D721Med (cell line): ENCODE results near the gene AP3B1.

ENCODE experiments used
- DNase-seq: peaks from one replicate; pipeline ENCODE4 v3.0.0; 2011; ENCODE audit warnings: low spot score; ENCODE audit not compliant: insufficient read length
- FAIRE-seq: peaks from 2 replicates; lab custom pipeline; 2011; peaks lifted over from hg19 to GRCh38; lab: Jason Lieb, UNC
- CTCF ChIP-seq: IDR thresholded peaks from 2 replicates; pipeline ENCODE4 v1.5.1; 2012; ENCODE audit warnings: mild to moderate bottlenecking, control low read depth; ENCODE audit not compliant: insufficient read depth; ENCODE audit errors: missing control alignments

Gene AP3B1

GRCh38 chr5:78234804-78235203 is 59.7 kb downstream of the AP3B1 start:
- DNase-seq (no peak), FAIRE-seq (no peak)
- TF ChIP-seq CTCF = no peak

GRCh38 chr5:78232163-78232562 is 62.3 kb downstream of the AP3B1 start:
- no peak for FAIRE-seq
- no peak for DNase-seq
- no peak for TF ChIP-seq CTCF

DNA sequence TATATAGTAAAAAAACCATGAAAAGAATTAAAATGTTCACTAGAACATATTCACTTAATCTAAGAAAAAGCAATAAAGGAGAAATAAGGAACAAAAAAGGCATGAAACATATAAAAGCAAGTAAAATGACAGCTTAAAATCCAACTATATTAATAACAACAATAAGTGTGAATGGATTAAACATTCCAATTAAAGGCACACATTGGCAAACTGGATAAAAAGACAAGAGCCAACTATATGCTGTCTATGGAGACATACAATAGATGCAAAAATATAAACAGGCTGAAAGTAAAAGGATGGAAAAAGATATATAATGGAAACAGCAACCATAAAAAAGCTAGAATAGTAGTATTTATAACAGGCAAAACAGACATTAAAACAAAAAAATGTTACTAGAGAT is 70.1 kb downstream of the AP3B1 start:
- TF ChIP-seq CTCF = no peak
- DNase-seq (no peak), FAIRE-seq (no peak)

DNA sequence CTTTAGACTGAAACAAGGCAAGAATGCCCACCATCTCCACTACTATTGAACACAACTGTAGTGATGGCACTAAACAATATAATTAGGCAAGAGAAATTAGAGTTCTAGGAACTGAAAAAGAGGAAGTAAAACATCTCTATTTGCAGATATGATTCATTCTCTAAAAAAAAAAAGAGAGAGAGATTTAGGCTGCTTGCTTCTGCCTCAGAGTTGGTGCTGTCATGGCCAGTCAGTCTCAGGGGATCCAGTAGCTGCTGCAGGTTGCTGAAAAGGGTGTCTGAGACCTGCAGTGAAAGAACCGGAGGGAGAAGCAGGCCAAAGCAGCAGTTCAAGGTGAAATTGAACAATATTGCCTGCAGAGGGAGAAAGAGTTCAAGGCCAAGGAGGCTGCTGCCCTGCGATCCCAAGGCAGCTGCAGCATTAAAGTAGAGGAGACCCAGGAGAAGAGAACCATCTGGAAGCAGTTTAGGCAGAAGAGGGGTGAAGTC is 72.5 kb downstream of the AP3B1 start:
- no peak for FAIRE-seq
- no peak for TF ChIP-seq CTCF
- no peak for DNase-seq

DNA sequence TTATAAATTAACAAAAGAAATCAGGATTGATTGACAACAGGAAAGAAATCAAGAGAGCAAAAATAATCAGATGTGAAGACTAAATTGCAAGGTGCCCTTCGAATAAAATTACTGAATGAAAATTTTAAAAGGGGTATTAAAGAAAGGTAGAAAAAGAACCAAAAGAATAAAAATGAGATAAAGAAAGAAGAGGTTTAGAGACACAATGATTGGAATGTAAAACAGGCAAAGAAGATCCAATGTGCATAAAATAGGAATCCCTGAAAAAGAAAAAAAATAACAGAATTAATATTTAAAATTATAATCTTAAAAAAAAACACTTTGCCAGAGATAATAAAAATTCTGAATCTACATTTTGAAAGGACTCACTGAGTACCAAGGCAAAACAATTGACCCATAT is 73.0 kb downstream of the AP3B1 start:
- no peak for FAIRE-seq
- no peak for TF ChIP-seq CTCF
- no peak for DNase-seq

- TF ChIP-seq CTCF = no peak
- DNase-seq = no peak
- FAIRE-seq = no peak
These were observed 78.5 kb downstream of the AP3B1 start for GRCh38 chr5:78215972-78216371.

DNA sequence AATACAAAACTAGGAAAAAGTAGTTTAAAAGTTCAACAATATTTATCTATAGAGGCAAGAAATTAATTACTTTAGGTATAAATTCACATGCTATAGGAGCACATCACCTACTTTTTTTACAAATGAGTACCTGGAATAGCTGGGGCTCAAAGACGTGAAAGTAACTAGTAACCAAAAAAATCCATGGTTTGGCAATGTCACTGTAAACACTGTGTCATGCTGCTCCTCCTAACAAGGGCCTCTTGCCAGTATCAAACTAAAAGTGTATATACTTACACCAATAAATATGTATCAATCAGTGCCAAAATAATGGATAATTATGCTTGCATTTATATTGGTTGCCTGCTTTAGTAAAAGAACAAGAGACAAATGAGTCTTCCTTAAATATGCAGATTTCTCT is 78.9 kb downstream of the AP3B1 start:
- FAIRE-seq (no peak), DNase-seq (no peak)
- no peak for TF ChIP-seq CTCF
